DND-41 (cell line): ENCODE data around the gene IL26.

Source experiments
- EZH2 ChIP-seq: IDR thresholded peaks from 3 replicates; pipeline ENCODE4 v1.6.1; 2012; ENCODE audit warnings: borderline replicate concordance, low read depth, mild to moderate bottlenecking, moderate library complexity, low read length, inconsistent platforms; ENCODE audit not compliant: severe bottlenecking
- TF ChIP-seq, protein P1 (sequence below): IDR thresholded peaks from 2 replicates; pipeline ENCODE4 v1.5.1; 2012; ENCODE audit warnings: borderline replicate concordance, low read length, moderate library complexity, mild to moderate bottlenecking; ENCODE audit not compliant: poor library complexity, severe bottlenecking; ENCODE audit errors: extremely low read depth

DNA sequence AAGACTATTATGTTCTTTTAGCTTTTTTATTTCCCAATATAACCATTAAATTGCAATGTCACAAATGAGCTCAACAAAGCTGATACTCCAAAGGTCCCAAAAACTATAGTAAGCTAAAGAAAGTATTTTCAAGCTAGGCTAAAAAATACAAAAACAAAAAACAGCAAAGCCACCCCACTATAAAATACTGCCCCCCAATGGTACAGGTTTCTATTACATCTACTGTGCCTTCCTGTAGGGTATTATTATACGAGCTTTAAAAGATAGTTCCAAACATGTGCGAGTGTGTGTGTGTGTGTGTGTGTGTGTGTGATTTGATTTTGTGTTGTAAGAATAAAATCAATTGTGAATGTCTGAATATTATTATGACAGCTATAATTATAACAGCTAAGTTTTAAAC is 67.2 kb downstream of the IL26 start:
- TF ChIP-seq, protein P1, sequence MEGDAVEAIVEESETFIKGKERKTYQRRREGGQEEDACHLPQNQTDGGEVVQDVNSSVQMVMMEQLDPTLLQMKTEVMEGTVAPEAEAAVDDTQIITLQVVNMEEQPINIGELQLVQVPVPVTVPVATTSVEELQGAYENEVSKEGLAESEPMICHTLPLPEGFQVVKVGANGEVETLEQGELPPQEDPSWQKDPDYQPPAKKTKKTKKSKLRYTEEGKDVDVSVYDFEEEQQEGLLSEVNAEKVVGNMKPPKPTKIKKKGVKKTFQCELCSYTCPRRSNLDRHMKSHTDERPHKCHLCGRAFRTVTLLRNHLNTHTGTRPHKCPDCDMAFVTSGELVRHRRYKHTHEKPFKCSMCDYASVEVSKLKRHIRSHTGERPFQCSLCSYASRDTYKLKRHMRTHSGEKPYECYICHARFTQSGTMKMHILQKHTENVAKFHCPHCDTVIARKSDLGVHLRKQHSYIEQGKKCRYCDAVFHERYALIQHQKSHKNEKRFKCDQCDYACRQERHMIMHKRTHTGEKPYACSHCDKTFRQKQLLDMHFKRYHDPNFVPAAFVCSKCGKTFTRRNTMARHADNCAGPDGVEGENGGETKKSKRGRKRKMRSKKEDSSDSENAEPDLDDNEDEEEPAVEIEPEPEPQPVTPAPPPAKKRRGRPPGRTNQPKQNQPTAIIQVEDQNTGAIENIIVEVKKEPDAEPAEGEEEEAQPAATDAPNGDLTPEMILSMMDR, result peak; percentile 52
- TF ChIP-seq EZH2, result no peak
